ENCODE measurements around the gene TMEM131. TPM values are rescaled to one million over a fixed set of nuclear protein-coding genes. Genes with fewer than 3 reads are reported as not detected.
"Not testable (repeated sequence)": the region's sequence is repeated elsewhere in the genome, so short reads cannot be mapped to it uniquely, and the experiment has no call there.

Gene TMEM131
- polyA plus RNA-seq, 3 donors, result 7.1 to 11.0 (median 10.6) TPM

GRCh38 chr2:97906307-97906706 is 89.4 kb downstream of the TMEM131 start:
- WGBS, 3 donors, result 58 to 79% (median 75%) methylated on average over 1 of the region's 1 CpG
- no peak overlapping the region for H3K27ac ChIP-seq (ENCODE audit: low read depth, low read length)

GRCh38 chr2:97905294-97905693 is 90.5 kb downstream of the TMEM131 start:
- H3K27ac ChIP-seq (ENCODE audit: low read depth, low read length), result no peak overlapping the region
- WGBS, 3 donors, result 88 to 93% (median 88%) methylated on average over 1 of the region's 1 CpG

GRCh38 chr2:97901862-97902261 is 93.9 kb downstream of the TMEM131 start:
- H3K27ac ChIP-seq (ENCODE audit: low read depth, low read length), result no peak overlapping the region

GRCh38 chr2:97900806-97901205 is 94.9 kb downstream of the TMEM131 start:
- WGBS, 3 donors, result 53 to 90% (median 58%) methylated on average over 2 of the region's 2 CpGs
- no peak overlapping the region for H3K27ac ChIP-seq (ENCODE audit: low read depth, low read length)

GRCh38 chr2:97893042-97893441 is 102.7 kb downstream of the TMEM131 start:
- WGBS, 3 donors, result 97 to 98% (median 97%) methylated on average over 4 of the region's 4 CpGs
- not testable (repeated sequence) for H3K27ac ChIP-seq (ENCODE audit: low read depth, low read length)

GRCh38 chr2:97891611-97892010 is 104.1 kb downstream of the TMEM131 start:
- no peak overlapping the region for H3K27ac ChIP-seq (ENCODE audit: low read depth, low read length)

GRCh38 chr2:97889156-97889555 is 106.6 kb downstream of the TMEM131 start:
- WGBS, 3 donors, result 46 to 92% (median 59%) methylated on average over 2 of the region's 2 CpGs
- H3K27ac ChIP-seq (ENCODE audit: low read depth, low read length), result no peak overlapping the region

- H3K27ac ChIP-seq (ENCODE audit: low read depth, low read length), result no peak overlapping the region
Measured at GRCh38 chr2:97885841-97886240, 109.9 kb downstream of the TMEM131 start.

- no peak overlapping the region for H3K27ac ChIP-seq (ENCODE audit: low read depth, low read length)
- WGBS, 3 donors, result 45 to 53% (median 49%) methylated on average over 2 of the region's 2 CpGs
Measured at GRCh38 chr2:97880334-97880733, 115.4 kb downstream of the TMEM131 start.

- no peak overlapping the region for H3K27ac ChIP-seq (ENCODE audit: low read depth, low read length)
- 94 to 100% (median 99%) methylated on average over 3 of the region's 3 CpGs for WGBS, 3 donors
Measured at GRCh38 chr2:97878865-97879264, 116.9 kb downstream of the TMEM131 start.

GRCh38 chr2:97878317-97878716 is 117.4 kb downstream of the TMEM131 start:
- 96 to 100% (median 98%) methylated on average over 2 of the region's 2 CpGs for WGBS, 3 donors
- not testable (repeated sequence) for H3K27ac ChIP-seq (ENCODE audit: low read depth, low read length)

GRCh38 chr2:97871096-97871780 is 124.5 kb downstream of the TMEM131 start:
- 84 to 91% (median 88%) methylated on average over 4 of the region's 4 CpGs for WGBS, 3 donors
- H3K27ac ChIP-seq (ENCODE audit: low read depth, low read length), result no peak overlapping the region

GRCh38 chr2:97870396-97870843 is 125.3 kb downstream of the TMEM131 start:
- 37 to 61% (median 38%) methylated on average over 4 of the region's 4 CpGs for WGBS, 3 donors
- H3K27ac ChIP-seq (ENCODE audit: low read depth, low read length), result no peak overlapping the region

- H3K27ac ChIP-seq (ENCODE audit: low read depth, low read length), result no peak overlapping the region
- WGBS, 3 donors, result 75 to 85% (median 78%) methylated on average over 6 of the region's 6 CpGs
Measured at GRCh38 chr2:97869722-97870346, 125.9 kb downstream of the TMEM131 start.

- no peak overlapping the region for H3K27ac ChIP-seq (ENCODE audit: low read depth, low read length)
- 63 to 85% (median 68%) methylated on average over 5 of the region's 5 CpGs for WGBS, 3 donors
Measured at GRCh38 chr2:97868986-97869721, 126.6 kb downstream of the TMEM131 start.

GRCh38 chr2:97863829-97864228 is 131.9 kb downstream of the TMEM131 start:
- H3K27ac ChIP-seq (ENCODE audit: low read depth, low read length), result no peak overlapping the region
- WGBS, 3 donors, result 97 to 99% (median 98%) methylated on average over 3 of the region's 3 CpGs

- WGBS, 3 donors, result 87 to 98% (median 90%) methylated on average over 2 of the region's 2 CpGs
Measured at GRCh38 chr2:97861177-97861576, 134.6 kb downstream of the TMEM131 start.

GRCh38 chr2:97858442-97858841 is 137.3 kb downstream of the TMEM131 start:
- 93 to 96% (median 96%) methylated on average over 3 of the region's 3 CpGs for WGBS, 3 donors
- H3K27ac ChIP-seq (ENCODE audit: low read depth, low read length), result no peak overlapping the region

More at GRCh38 chr2:97861177-97861576, 134.6 kb downstream of the TMEM131 start:
- H3K27ac ChIP-seq (ENCODE audit: low read depth, low read length), result no peak overlapping the region

- 61 to 90% (median 84%) methylated on average over 2 of the region's 2 CpGs for WGBS, 3 donors
- no peak overlapping the region for H3K27ac ChIP-seq (ENCODE audit: low read depth, low read length)
Measured at GRCh38 chr2:97857553-97857952, 138.2 kb downstream of the TMEM131 start.

All from adipose tissue (tissue), 3 donors.